Measurements from ENCODE around the gene PRKG1. TPM values are rescaled to one million over a fixed set of nuclear protein-coding genes. Genes with fewer than 3 reads are reported as not detected.

Gene PRKG1
- total RNA-seq, 4 donors from 2014 or later = 24.5 to 46.1 (median 37.1) TPM

DNA sequence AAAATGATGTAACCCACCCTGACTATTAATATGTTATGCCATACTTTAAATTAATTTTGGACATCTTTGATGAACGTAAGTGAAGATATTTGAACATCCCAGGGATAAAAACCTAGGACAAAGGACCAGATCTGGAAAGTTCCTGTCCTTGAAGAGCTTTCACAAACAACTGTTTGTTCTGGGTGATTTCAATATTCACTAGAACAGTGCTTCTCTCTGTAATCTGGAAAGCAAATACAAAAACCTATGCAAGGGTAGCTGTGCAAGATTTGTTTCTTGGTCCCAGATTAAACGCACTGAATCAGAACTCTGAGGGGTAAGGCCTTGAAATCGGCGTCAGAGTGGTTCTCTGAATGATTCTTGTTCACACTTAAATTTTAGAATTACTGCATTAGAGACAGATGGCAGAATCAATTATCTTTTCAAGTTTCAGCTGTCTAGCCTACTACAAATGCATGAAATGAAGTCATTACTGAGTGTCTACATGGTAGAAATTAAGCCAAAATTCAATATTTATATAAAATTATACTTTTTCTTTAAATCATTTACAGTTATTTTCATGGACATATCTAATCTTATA lies 694.7 kb downstream of the PRKG1 start:
- H3K36me3 ChIP-seq = no peaks in the 10 kb centered on the region
- intact Hi-C loops (cut with DNase I) = no loop called here
- H3K4me3 ChIP-seq = no peak overlapping the region
- WGBS = 91% methylated on average over 4 of the region's 4 CpGs
- H3K9me3 ChIP-seq = no peaks in the 10 kb centered on the region
- peaks cover 0 to 14% (median 2%) of the 10 kb centered on the region in 4 donors for H3K4me1 ChIP-seq
- no peak for DNase-seq (ENCODE audit: extremely low spot score)
- no peaks in the 10 kb centered on the region for H3K27me3 ChIP-seq
- TF ChIP-seq EP300 (IDR thresholded peaks at IDR 0.05) = no peak
- no peak overlapping the region for H3K27ac ChIP-seq (replicated peaks in 1 of 4)

- intact Hi-C loops (cut with DNase I) = no loop called here
- TF ChIP-seq POLR2A (IDR thresholded peaks at IDR 0.05; ENCODE audit: low read depth) = no peak
- TF ChIP-seq POLR2AphosphoS5 (IDR thresholded peaks at IDR 0.05) = peak in 1 of 2 donors; percentile 17
- WGBS = 92% methylated on average over 2 of the region's 2 CpGs
Observed at GRCh38 chr10:51770709-51771108, 696.4 kb downstream of the PRKG1 start.

DNA sequence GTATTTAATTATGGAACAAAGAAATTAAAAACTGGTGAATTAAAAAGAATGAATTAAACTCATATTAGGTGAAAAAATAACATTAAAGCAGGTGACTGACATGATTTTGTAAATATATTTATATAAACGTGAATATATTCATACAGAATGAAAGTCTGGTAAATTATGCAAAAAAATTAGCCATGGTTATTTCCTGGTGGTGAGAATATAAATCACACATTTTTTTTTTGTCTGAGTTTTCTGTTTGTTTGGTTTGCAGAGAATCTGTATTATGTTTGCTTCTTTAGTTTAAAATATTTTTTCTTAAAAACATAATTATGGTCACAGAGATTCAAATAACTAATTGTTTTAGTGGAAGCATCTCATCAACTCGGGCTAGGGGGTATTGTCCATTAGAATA lies 698.1 kb downstream of the PRKG1 start:
- H3K27ac ChIP-seq (replicated peaks in 1 of 4) = no peak overlapping the region
- peak in 1 of 3 experiments; percentile 10 for TF ChIP-seq CTCF (IDR thresholded peaks at IDR 0.05)
- no peak for TF ChIP-seq POLR2AphosphoS5 (IDR thresholded peaks at IDR 0.05)
- H3K4me3 ChIP-seq = no peak overlapping the region
- 84% methylated on average over 2 of the region's 2 CpGs for WGBS
- intact Hi-C loops (cut with DNase I) = no loop called here
- H3K27me3 ChIP-seq = no peaks in the 10 kb centered on the region
- H3K36me3 ChIP-seq = no peaks in the 10 kb centered on the region
- H3K4me1 ChIP-seq = peaks cover 0 to 22% (median 7%) of the 10 kb centered on the region in 4 donors
- H3K9me3 ChIP-seq = no peaks in the 10 kb centered on the region
- DNase-seq (ENCODE audit: extremely low spot score) = no peak

More at GRCh38 chr10:51770709-51771108, 696.4 kb downstream of the PRKG1 start:
- H3K36me3 ChIP-seq = no peaks in the 10 kb centered on the region
- no peak overlapping the region for H3K27ac ChIP-seq (replicated peaks in 1 of 4)
- H3K4me1 ChIP-seq = peaks cover 0 to 22% (median 7%) of the 10 kb centered on the region in 4 donors
- no peak for DNase-seq (ENCODE audit: extremely low spot score)
- H3K27me3 ChIP-seq = no peaks in the 10 kb centered on the region
- no peak overlapping the region for H3K4me3 ChIP-seq
- no peaks in the 10 kb centered on the region for H3K9me3 ChIP-seq

DNA sequence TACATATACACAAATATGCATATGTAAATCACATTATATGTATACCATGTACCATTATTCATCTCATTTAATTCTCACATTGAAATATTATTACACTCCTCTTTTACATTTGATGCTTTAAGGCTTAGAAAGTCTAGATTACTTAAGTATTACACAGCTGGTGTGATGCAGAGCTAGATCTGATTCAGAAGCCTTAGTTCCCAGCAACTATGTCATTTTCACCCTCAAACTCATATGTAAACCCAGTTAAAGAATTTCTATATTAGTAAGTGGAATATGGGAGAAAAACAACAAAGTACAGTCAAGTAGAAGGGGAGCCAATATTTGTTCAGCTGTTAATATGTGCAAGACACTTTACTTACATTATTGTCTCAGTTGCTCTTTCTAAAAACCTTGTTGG lies 699.4 kb downstream of the PRKG1 start:
- no peak for DNase-seq (ENCODE audit: extremely low spot score)
- no peak for TF ChIP-seq POLR2A (IDR thresholded peaks at IDR 0.05; ENCODE audit: low read depth)
- Histone ChIP-seq H3K9me3 (no peaks in the 10 kb centered on the region), H3K4me3 (no peak overlapping the region), H3K4me1 (peaks cover 0 to 22% (median 7%) of the 10 kb centered on the region in 4 donors), H3K36me3 (no peaks in the 10 kb centered on the region), H3K27me3 (no peaks in the 10 kb centered on the region), H3K27ac (replicated peaks in 1 of 4) (no peak overlapping the region)
- intact Hi-C loops (cut with DNase I) = no loop called here

- Histone ChIP-seq H3K27ac (replicated peaks in 1 of 4) (no peak overlapping the region), H3K36me3 (no peaks in the 10 kb centered on the region), H3K4me1 (peaks cover 0 to 4% (median 1%) of the 10 kb centered on the region in 4 donors), H3K9me3 (no peaks in the 10 kb centered on the region), H3K27me3 (no peaks in the 10 kb centered on the region), H3K4me3 (no peak overlapping the region)
- DNase-seq (ENCODE audit: extremely low spot score) = no peak
- WGBS = 72% methylated on average over 2 of the region's 2 CpGs
- intact Hi-C loops (cut with DNase I) = no loop called here
- no peak for TF ChIP-seq POLR2AphosphoS5 (IDR thresholded peaks at IDR 0.05)
- TF ChIP-seq CTCF (IDR thresholded peaks at IDR 0.05) = no peak
- TF ChIP-seq EP300 (IDR thresholded peaks at IDR 0.05) = no peak
- no peak for TF ChIP-seq POLR2A (IDR thresholded peaks at IDR 0.05; ENCODE audit: low read depth)
Observed at GRCh38 chr10:51783941-51784340, 709.7 kb downstream of the PRKG1 start.

DNA sequence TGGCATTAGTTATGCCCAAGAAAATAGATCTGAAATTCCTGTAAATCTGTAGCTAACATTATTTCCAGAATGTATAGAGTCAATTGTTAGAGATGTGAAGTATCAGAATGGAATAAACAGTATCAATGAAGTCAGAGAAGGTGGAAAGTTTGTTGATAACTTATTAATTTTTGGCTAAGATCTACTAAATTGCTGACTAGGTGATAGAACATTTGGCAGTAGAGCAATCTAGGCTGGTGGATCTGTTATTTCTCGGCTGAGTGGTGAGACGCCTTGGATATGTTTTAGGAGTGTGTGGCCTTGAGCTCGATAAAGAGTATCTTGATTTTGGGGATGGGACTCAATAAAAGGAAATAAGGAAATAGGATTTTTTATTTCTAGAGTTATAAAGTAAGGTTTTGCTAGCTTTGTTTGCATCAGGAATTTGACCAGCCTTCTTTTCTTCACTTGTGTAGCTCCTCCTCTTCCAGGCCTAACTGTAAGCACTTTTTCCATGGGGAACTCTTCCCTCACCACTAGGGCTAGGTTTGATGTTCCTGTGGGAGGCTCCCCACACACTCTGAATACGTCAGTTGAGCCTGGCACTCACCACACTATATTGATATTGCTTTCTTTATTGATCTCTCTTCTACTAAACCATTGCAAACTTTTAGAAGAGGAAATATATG lies 711.9 kb downstream of the PRKG1 start:
- no peak for TF ChIP-seq CTCF (IDR thresholded peaks at IDR 0.05)
- no peak for TF ChIP-seq POLR2A (IDR thresholded peaks at IDR 0.05; ENCODE audit: low read depth)
- TF ChIP-seq EP300 (IDR thresholded peaks at IDR 0.05) = no peak
- TF ChIP-seq POLR2AphosphoS5 (IDR thresholded peaks at IDR 0.05) = no peak
- no peaks in the 10 kb centered on the region for H3K36me3 ChIP-seq
- 90% methylated on average over 4 of the region's 4 CpGs for WGBS

More for the DNA sequence above, 711.9 kb downstream of the PRKG1 start:
- intact Hi-C loops (cut with DNase I) = no loop called here
- Histone ChIP-seq H3K4me3 (no peak overlapping the region), H3K27me3 (no peaks in the 10 kb centered on the region), H3K27ac (replicated peaks in 1 of 4) (no peak overlapping the region), H3K4me1 (peaks cover 0 to 19% (median 9%) of the 10 kb centered on the region in 4 donors), H3K9me3 (no peaks in the 10 kb centered on the region)
- DNase-seq (ENCODE audit: extremely low spot score) = no peak

Data from esophagus muscularis mucosa (tissue), 4 donors.